GM23338 (cell line): ENCODE results near the gene LIMK2. TPM values are rescaled to one million over a fixed set of nuclear protein-coding genes. Genes with fewer than 3 reads are reported as not detected.

Experiments used
- ATAC-seq: fragments of 200-7000 bp; cut with Tn5 transposase; 3 replicates; pipeline ENCODE4 v1.9.1; 2020
- DNase-seq: peaks from one replicate; pipeline ENCODE4 v3.0.0-alpha.2; 2015; ENCODE audit warnings: low spot score
- H2AFZ ChIP-seq: fragments of 200-600 bp; sonication (generic); 2 replicates; pipeline ENCODE4 v1.8.0; 2016; ENCODE audit warnings: antibody characterized with exemption, mild to moderate bottlenecking, moderate library complexity
- H3F3A ChIP-seq: fragments of 200-600 bp; sonication (generic); replicated peaks from 2 replicates; pipeline ENCODE4 v1.8.0; 2017; ENCODE audit warnings: antibody characterized with exemption, mixed run types, low read depth
- H3K27ac ChIP-seq: fragments of 200-600 bp; sonication (generic); 2 replicates; pipeline ENCODE4 v1.6.1; 2016; ENCODE audit warnings: low read depth
- H3K27me3 ChIP-seq: fragments of 200-600 bp; sonication (generic); 2 replicates; pipeline ENCODE4 v1.8.0; 2016; ENCODE audit warnings: mild to moderate bottlenecking, mixed run types, moderate library complexity; ENCODE audit not compliant: insufficient read depth
- H3K36me3 ChIP-seq: fragments of 200-600 bp; sonication (generic); 2 replicates; pipeline ENCODE4 v1.8.0; 2016; ENCODE audit warnings: mild to moderate bottlenecking; ENCODE audit not compliant: insufficient read depth
- H3K4me1 ChIP-seq: fragments of 200-600 bp; sonication (generic); 2 replicates; pipeline ENCODE4 v1.8.0; 2016; ENCODE audit warnings: mild to moderate bottlenecking, moderate library complexity; ENCODE audit not compliant: insufficient read depth
- H3K4me2 ChIP-seq: fragments of 200-600 bp; sonication (generic); 2 replicates; pipeline ENCODE4 v1.7.1; 2017; ENCODE audit warnings: mixed run types
- H3K4me3 ChIP-seq: fragments of 200-600 bp; sonication (generic); 2 replicates; pipeline ENCODE4 v1.6.1; 2016; ENCODE audit warnings: mixed run types
- H3K79me2 ChIP-seq: fragments of 200-600 bp; sonication (generic); replicated peaks from 2 replicates; pipeline ENCODE4 v1.8.0; 2017; ENCODE audit warnings: mild to moderate bottlenecking; ENCODE audit not compliant: insufficient read depth
- H3K9me2 ChIP-seq: fragments of 200-600 bp; sonication (generic); 2 replicates; pipeline ENCODE4 v1.8.0; 2017; ENCODE audit not compliant: insufficient read depth
- H4K20me1 ChIP-seq: fragments of 200-600 bp; sonication (generic); replicated peaks from 2 replicates; pipeline ENCODE4 v1.8.0; 2017; ENCODE audit warnings: mild to moderate bottlenecking; ENCODE audit not compliant: insufficient read depth
- H3K27ac Mint-ChIP-seq: 2 replicates; pipeline ENCODE4 v1.8.0; 2020; ENCODE audit warnings: inconsistent platforms, mild to moderate bottlenecking, moderate library complexity, mixed read lengths
- H3K27me3 Mint-ChIP-seq: 3 replicates; pipeline ENCODE4 v1.8.0; 2022; ENCODE audit warnings: low read depth, mild to moderate bottlenecking, moderate library complexity, mixed read lengths, inconsistent platforms; ENCODE audit not compliant: insufficient read depth, poor library complexity
- H3K36me3 Mint-ChIP-seq: 3 replicates; pipeline ENCODE4 v1.8.0; 2021; ENCODE audit warnings: low read depth, mild to moderate bottlenecking, inconsistent platforms, moderate library complexity, mixed read lengths
- H3K4me1 Mint-ChIP-seq: 3 replicates; pipeline ENCODE4 v1.8.0; 2020; ENCODE audit warnings: mild to moderate bottlenecking, inconsistent platforms, mixed read lengths
- H3K4me3 Mint-ChIP-seq: 3 replicates; pipeline ENCODE4 v1.8.0; 2021; ENCODE audit warnings: moderate library complexity, mild to moderate bottlenecking, inconsistent platforms, mixed read lengths
- H3K9me3 Mint-ChIP-seq: 3 replicates; pipeline ENCODE4 v1.8.0; 2020; ENCODE audit warnings: moderate library complexity, mild to moderate bottlenecking, inconsistent platforms, mixed read lengths
- EZH2 ChIP-seq: fragments of 200-600 bp; sonication (generic); IDR thresholded peaks from one replicate; pipeline ENCODE4 v1.8.0; 2017; ENCODE audit warnings: antibody characterized with exemption, mild to moderate bottlenecking, low read depth; ENCODE audit not compliant: unreplicated experiment
- JUNB ChIP-seq: IDR thresholded peaks from one replicate; pipeline ENCODE4 v1.6.1; 2016; ENCODE audit warnings: antibody characterized with exemption; ENCODE audit not compliant: unreplicated experiment
- POLR2AphosphoS5 ChIP-seq: IDR thresholded peaks from 2 replicates; pipeline ENCODE4 v1.6.1; 2016; ENCODE audit warnings: antibody characterized with exemption, low read depth
- REST ChIP-seq: IDR thresholded peaks from one replicate; pipeline ENCODE4 v1.6.1; 2018; ENCODE audit warnings: antibody characterized with exemption; ENCODE audit not compliant: unreplicated experiment
- STAT1 ChIP-seq: IDR thresholded peaks from one replicate; pipeline ENCODE4 v1.6.1; 2016; ENCODE audit warnings: antibody characterized with exemption; ENCODE audit not compliant: unreplicated experiment
- ZNF114 ChIP-seq: fragments of 250-450 bp; sonication (Bioruptor Pico); IDR thresholded peaks from 2 replicates; pipeline ENCODE4 v1.5.0; 2020; ENCODE audit warnings: mild to moderate bottlenecking, moderate library complexity
- ZNF331 ChIP-seq: fragments of 250-450 bp; sonication (Bioruptor Pico); IDR thresholded peaks from 2 replicates; pipeline ENCODE4 v1.5.0; 2020; ENCODE audit warnings: low read depth, mild to moderate bottlenecking, moderate library complexity
- polyA plus RNA-seq: library from polyadenylated mRNA; unstranded; fragments of >200 nt; fragmentation: Nextera tagmentation; extraction: Ambion mirVana; gene quantifications from 2 replicates; pipeline ENCODE4 v1.2.1, GENCODE V29; 2016
- total RNA-seq: library from RNA; depleted of rRNA; stranded (reverse); fragments of >200 nt; shearing (Covaris generic); gene quantifications from 2 replicates; pipeline ENCODE4 v1.2.3, GENCODE V29; 2014
- TF ChIP-seq, protein P1 (sequence below): fragments of 250-450 bp; sonication (Bioruptor Pico); IDR thresholded peaks from 2 replicates; pipeline ENCODE4 v1.5.0; 2020; ENCODE audit warnings: mild to moderate bottlenecking, moderate library complexity
- TF ChIP-seq, protein P2 (sequence below): IDR thresholded peaks from 2 replicates; pipeline ENCODE4 v1.6.1; 2016; ENCODE audit warnings: antibody characterized with exemption

The LIMK2 gene
- total and polyA plus RNA-seq, 2 experiments from 2014 or later, result 12.5 to 39.8 TPM

DNA sequence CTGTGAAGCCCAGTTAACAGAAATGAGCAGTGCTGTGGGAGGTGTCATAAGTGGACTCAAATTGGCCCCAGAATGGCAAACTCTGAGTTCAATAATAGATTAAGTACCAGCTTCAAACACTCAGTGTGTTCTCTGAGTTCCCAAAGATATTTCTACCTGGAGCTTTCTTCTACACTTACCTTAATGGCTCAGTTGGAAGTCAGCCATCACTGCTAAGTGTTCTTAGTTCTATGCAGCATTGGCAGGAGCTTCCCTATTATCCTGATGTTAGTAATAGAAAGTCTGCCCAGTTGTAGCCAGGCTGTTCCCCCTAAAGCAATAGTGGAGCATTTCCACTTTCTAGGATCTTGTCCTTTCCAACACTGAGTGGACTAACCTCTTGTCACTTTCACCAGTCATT, 89.9 kb downstream of the LIMK2 start:
- no peaks in the 10 kb centered on the region for H3K36me3 Mint-ChIP-seq
- no peak overlapping the region for H3K27ac Mint-ChIP-seq
- no peaks in the 10 kb centered on the region for H3K4me1 Mint-ChIP-seq
- Histone ChIP-seq H3K27ac (no peak overlapping the region), H3K36me3 (no peaks in the 10 kb centered on the region), H3K9me2 (no peaks in the 10 kb centered on the region), H3K27me3 (no peaks in the 10 kb centered on the region), H3K4me1 (no peaks in the 10 kb centered on the region), H3K4me3 (no peak overlapping the region), H3K79me2 (no peaks in the 10 kb centered on the region), H3F3A (no peaks in the 10 kb centered on the region), H3K4me2 (no peak overlapping the region), H2AFZ (no peak overlapping the region; the same call in 1 of the 2 replicates), H4K20me1 (no peaks in the 10 kb centered on the region)
- ATAC-seq (no peak), DNase-seq (no peak)
- no peaks in the 10 kb centered on the region for H3K27me3 Mint-ChIP-seq
- H3K4me3 Mint-ChIP-seq, result no peak overlapping the region
- TF ChIP-seq, protein P1, sequence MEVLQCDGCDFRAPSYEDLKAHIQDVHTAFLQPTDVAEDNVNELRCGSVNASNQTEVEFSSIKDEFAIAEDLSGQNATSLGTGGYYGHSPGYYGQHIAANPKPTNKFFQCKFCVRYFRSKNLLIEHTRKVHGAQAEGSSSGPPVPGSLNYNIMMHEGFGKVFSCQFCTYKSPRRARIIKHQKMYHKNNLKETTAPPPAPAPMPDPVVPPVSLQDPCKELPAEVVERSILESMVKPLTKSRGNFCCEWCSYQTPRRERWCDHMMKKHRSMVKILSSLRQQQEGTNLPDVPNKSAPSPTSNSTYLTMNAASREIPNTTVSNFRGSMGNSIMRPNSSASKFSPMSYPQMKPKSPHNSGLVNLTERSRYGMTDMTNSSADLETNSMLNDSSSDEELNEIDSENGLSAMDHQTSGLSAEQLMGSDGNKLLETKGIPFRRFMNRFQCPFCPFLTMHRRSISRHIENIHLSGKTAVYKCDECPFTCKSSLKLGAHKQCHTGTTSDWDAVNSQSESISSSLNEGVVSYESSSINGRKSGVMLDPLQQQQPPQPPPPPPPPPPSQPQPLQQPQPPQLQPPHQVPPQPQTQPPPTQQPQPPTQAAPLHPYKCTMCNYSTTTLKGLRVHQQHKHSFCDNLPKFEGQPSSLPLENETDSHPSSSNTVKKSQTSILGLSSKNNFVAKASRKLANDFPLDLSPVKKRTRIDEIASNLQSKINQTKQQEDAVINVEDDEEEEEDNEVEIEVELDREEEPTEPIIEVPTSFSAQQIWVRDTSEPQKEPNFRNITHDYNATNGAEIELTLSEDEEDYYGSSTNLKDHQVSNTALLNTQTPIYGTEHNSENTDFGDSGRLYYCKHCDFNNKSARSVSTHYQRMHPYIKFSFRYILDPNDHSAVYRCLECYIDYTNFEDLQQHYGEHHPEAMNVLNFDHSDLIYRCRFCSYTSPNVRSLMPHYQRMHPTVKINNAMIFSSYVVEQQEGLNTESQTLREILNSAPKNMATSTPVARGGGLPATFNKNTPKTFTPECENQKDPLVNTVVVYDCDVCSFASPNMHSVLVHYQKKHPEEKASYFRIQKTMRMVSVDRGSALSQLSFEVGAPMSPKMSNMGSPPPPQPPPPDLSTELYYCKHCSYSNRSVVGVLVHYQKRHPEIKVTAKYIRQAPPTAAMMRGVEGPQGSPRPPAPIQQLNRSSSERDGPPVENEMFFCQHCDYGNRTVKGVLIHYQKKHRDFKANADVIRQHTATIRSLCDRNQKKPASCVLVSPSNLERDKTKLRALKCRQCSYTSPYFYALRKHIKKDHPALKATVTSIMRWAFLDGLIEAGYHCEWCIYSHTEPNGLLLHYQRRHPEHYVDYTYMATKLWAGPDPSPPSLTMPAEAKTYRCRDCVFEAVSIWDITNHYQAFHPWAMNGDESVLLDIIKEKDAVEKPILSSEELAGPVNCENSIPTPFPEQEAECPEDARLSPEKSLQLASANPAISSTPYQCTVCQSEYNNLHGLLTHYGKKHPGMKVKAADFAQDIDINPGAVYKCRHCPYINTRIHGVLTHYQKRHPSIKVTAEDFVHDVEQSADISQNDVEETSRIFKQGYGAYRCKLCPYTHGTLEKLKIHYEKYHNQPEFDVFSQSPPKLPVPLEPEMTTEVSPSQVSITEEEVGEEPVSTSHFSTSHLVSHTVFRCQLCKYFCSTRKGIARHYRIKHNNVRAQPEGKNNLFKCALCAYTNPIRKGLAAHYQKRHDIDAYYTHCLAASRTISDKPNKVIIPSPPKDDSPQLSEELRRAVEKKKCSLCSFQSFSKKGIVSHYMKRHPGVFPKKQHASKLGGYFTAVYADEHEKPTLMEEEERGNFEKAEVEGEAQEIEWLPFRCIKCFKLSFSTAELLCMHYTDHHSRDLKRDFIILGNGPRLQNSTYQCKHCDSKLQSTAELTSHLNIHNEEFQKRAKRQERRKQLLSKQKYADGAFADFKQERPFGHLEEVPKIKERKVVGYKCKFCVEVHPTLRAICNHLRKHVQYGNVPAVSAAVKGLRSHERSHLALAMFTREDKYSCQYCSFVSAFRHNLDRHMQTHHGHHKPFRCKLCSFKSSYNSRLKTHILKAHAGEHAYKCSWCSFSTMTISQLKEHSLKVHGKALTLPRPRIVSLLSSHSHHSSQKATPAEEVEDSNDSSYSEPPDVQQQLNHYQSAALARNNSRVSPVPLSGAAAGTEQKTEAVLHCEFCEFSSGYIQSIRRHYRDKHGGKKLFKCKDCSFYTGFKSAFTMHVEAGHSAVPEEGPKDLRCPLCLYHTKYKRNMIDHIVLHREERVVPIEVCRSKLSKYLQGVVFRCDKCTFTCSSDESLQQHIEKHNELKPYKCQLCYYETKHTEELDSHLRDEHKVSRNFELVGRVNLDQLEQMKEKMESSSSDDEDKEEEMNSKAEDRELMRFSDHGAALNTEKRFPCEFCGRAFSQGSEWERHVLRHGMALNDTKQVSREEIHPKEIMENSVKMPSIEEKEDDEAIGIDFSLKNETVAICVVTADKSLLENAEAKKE (CRISPR knock-in tag), result no peak
- TF ChIP-seq JUNB (no peak), EZH2 (no peak), POLR2AphosphoS5 (no peak), ZNF331 (CRISPR knock-in tag) (no peak), REST (no peak), ZNF114 (CRISPR knock-in tag) (no peak), STAT1 (no peak)
- TF ChIP-seq, protein P2, sequence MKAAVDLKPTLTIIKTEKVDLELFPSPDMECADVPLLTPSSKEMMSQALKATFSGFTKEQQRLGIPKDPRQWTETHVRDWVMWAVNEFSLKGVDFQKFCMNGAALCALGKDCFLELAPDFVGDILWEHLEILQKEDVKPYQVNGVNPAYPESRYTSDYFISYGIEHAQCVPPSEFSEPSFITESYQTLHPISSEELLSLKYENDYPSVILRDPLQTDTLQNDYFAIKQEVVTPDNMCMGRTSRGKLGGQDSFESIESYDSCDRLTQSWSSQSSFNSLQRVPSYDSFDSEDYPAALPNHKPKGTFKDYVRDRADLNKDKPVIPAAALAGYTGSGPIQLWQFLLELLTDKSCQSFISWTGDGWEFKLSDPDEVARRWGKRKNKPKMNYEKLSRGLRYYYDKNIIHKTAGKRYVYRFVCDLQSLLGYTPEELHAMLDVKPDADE, result no peak
- no peaks in the 10 kb centered on the region for H3K9me3 Mint-ChIP-seq
